DMS53 treated with DMSO at 0.1 percent for 48 hours (cell line): ENCODE results near the gene CYP4F12.

Experiments
- DNase-seq: peaks from one replicate; lab custom pipeline; 2025; ENCODE audit not compliant: unreplicated experiment; lab: John Stamatoyannopoulos, UW

CYP4F12 gene

GRCh38 chr19:15672580-15673175, at the start of gene CYP4F12:
CYP4F12 (plus strand) TSS chr19:15673087; CDS start chr19:15673530, 443 bp downstream.
- no peak for DNase-seq

GRCh38 chr19:15623711-15624318, 49.1 kb upstream of the CYP4F12 start:
- no peak for DNase-seq

- DNase-seq: no peak
Measured at GRCh38 chr19:15628236-15629002, 44.5 kb upstream of the CYP4F12 start.

- no peak for DNase-seq
Measured at GRCh38 chr19:15629003-15629880, 43.6 kb upstream of the CYP4F12 start.

GRCh38 chr19:15631817-15632216, 41.1 kb upstream of the CYP4F12 start:
- DNase-seq: no peak

- DNase-seq: no peak
Measured at GRCh38 chr19:15633082-15633835, 39.6 kb upstream of the CYP4F12 start.

- DNase-seq: no peak
Measured at GRCh38 chr19:15634105-15634504, 38.8 kb upstream of the CYP4F12 start.

GRCh38 chr19:15635016-15635805, 37.7 kb upstream of the CYP4F12 start:
- no peak for DNase-seq

GRCh38 chr19:15636026-15636425, 36.9 kb upstream of the CYP4F12 start:
- DNase-seq: no peak

- no peak for DNase-seq
Measured at GRCh38 chr19:15639596-15639995, 33.3 kb upstream of the CYP4F12 start.

- no peak for DNase-seq
Measured at GRCh38 chr19:15640294-15640903, 32.5 kb upstream of the CYP4F12 start, which contains the start of gene CYP4F3. CYP4F3 (plus strand) TSS chr19:15640897; CDS start chr19:15641416, 519 bp downstream.

- DNase-seq: no peak
Measured at GRCh38 chr19:15640904-15641597, 31.8 kb upstream of the CYP4F12 start.

GRCh38 chr19:15641901-15642491, 30.9 kb upstream of the CYP4F12 start:
- DNase-seq: no peak

GRCh38 chr19:15642807-15643206, 30.1 kb upstream of the CYP4F12 start:
- no peak for DNase-seq

- DNase-seq: no peak
Measured at GRCh38 chr19:15643387-15643786, 29.5 kb upstream of the CYP4F12 start.

- DNase-seq: no peak
Measured at GRCh38 chr19:15644066-15644741, 28.7 kb upstream of the CYP4F12 start.

- no peak for DNase-seq
Measured at GRCh38 chr19:15644816-15645215, 28.1 kb upstream of the CYP4F12 start.

- DNase-seq: no peak
Measured at GRCh38 chr19:15649526-15649925, 23.4 kb upstream of the CYP4F12 start.
